ENCODE results near the gene GRIFIN. TPM values are rescaled to one million over a fixed set of nuclear protein-coding genes. Genes with fewer than 3 reads are reported as not detected.
"Not testable (repeated sequence)": the region's sequence is repeated elsewhere in the genome, so short reads cannot be mapped to it uniquely, and the experiment has no call there.

Gene GRIFIN
- total RNA-seq, 1 donor from 2014 or later, result not detected

DNA sequence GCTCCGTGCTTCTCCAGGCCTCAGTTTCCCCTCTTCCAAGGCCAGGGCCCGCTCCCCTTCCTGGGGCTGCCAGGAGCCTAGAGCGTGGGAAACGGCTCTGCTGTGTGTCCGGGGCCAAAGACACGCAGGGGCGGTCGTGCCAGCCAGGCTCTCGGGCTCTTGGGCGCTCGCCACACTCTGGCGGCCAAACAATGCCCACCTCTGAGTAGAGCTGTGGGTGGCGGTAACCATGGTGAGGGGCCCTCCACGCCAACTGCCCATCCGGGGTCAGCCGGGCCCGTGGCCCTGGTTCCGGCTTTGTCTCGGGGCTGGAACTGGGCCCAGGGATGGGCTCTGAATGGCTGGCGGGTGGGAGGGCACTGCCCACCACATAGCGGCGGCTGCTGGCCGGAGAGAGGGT, 16.0 kb downstream of the GRIFIN start:
- H2AFZ ChIP-seq (ENCODE audit: low read depth, low read length), result no peak overlapping the region
- peaks cover 6% of the 10 kb centered on the region for H3K9me3 Mint-ChIP-seq (ENCODE audit: unreplicated experiment)
- H3K36me3 ChIP-seq (ENCODE audit: insufficient read depth, low read length), result no peaks in the 10 kb centered on the region
- H4K20me1 ChIP-seq (ENCODE audit: insufficient read depth, low read length), result no peaks in the 10 kb centered on the region
- DNase-seq (ENCODE audit: low read depth) (no peak), FAIRE-seq (no peak)
- H3K4me2 ChIP-seq (ENCODE audit: low read length), result no peak overlapping the region
- no peaks in the 10 kb centered on the region for H3K36me3 Mint-ChIP-seq (ENCODE audit: low read depth, unreplicated experiment)
- H3K27me3 Mint-ChIP-seq (ENCODE audit: low read depth, unreplicated experiment), result no peaks in the 10 kb centered on the region
- H3K4me1 ChIP-seq (ENCODE audit: insufficient read depth, low read length), result peaks cover 12% of the 10 kb centered on the region
- no peak overlapping the region for H3K4me3 Mint-ChIP-seq (ENCODE audit: unreplicated experiment)
- H3K79me2 ChIP-seq (ENCODE audit: insufficient read depth, low read length), result no peaks in the 10 kb centered on the region
- no peak overlapping the region for H3K9ac ChIP-seq (ENCODE audit: low read length)
- H3K27ac Mint-ChIP-seq (ENCODE audit: unreplicated experiment), result no peak overlapping the region
- no peak overlapping the region for H3K4me3 ChIP-seq (ENCODE audit: insufficient read depth, low read depth, low read length)
- TF ChIP-seq, protein P1, sequence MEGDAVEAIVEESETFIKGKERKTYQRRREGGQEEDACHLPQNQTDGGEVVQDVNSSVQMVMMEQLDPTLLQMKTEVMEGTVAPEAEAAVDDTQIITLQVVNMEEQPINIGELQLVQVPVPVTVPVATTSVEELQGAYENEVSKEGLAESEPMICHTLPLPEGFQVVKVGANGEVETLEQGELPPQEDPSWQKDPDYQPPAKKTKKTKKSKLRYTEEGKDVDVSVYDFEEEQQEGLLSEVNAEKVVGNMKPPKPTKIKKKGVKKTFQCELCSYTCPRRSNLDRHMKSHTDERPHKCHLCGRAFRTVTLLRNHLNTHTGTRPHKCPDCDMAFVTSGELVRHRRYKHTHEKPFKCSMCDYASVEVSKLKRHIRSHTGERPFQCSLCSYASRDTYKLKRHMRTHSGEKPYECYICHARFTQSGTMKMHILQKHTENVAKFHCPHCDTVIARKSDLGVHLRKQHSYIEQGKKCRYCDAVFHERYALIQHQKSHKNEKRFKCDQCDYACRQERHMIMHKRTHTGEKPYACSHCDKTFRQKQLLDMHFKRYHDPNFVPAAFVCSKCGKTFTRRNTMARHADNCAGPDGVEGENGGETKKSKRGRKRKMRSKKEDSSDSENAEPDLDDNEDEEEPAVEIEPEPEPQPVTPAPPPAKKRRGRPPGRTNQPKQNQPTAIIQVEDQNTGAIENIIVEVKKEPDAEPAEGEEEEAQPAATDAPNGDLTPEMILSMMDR (IDR thresholded peaks at IDR 0.05; ENCODE audit: insufficient read depth, low read depth, low read length), result no peak
- no peak for TF ChIP-seq EZH2 (IDR thresholded peaks at IDR 0.05; ENCODE audit: insufficient read depth, low read length)
- no peak overlapping the region for H3K27ac ChIP-seq (ENCODE audit: low read depth, low read length)
- H3K4me1 Mint-ChIP-seq (ENCODE audit: low read depth, unreplicated experiment), result no peaks in the 10 kb centered on the region
- no peaks in the 10 kb centered on the region for H3K9me3 ChIP-seq (ENCODE audit: insufficient read depth, low read depth, low read length)
- no peaks in the 10 kb centered on the region for H3K27me3 ChIP-seq (ENCODE audit: insufficient read depth, low read length)

DNA sequence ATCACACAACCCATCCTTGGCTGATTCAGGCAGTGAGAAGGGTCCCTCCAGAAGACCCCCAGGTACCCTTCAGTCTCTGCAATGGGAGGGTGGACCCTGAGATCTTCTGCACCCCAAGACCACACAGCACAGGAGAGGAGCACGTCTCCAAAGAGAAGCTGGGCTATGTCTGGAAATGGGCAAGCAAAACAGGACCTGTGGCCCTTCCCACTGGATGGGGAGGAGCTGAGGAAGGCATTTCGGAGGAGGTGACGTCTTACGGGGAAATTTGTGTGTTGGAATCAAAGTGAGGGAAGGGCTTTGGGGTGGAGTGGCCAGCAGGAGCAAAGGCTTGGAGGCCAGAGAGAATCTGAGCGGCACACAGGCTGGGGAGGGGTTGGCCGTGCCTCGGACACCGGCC, 16.5 kb downstream of the GRIFIN start:
- Mint-ChIP-seq H3K36me3 (ENCODE audit: low read depth, unreplicated experiment) (no peaks in the 10 kb centered on the region), H3K27ac (ENCODE audit: unreplicated experiment) (no peak overlapping the region), H3K4me3 (ENCODE audit: unreplicated experiment) (no peak overlapping the region), H3K9me3 (ENCODE audit: unreplicated experiment) (peaks cover 8% of the 10 kb centered on the region), H3K4me1 (ENCODE audit: low read depth, unreplicated experiment) (no peaks in the 10 kb centered on the region), H3K27me3 (ENCODE audit: low read depth, unreplicated experiment) (no peaks in the 10 kb centered on the region)
- Histone ChIP-seq H3K9ac (ENCODE audit: low read length) (no peak overlapping the region), H3K9me3 (ENCODE audit: insufficient read depth, low read depth, low read length) (no peaks in the 10 kb centered on the region), H3K36me3 (ENCODE audit: insufficient read depth, low read length) (no peaks in the 10 kb centered on the region), H3K4me1 (ENCODE audit: insufficient read depth, low read length) (peaks cover 12% of the 10 kb centered on the region), H3K79me2 (ENCODE audit: insufficient read depth, low read length) (no peaks in the 10 kb centered on the region), H3K4me3 (ENCODE audit: insufficient read depth, low read depth, low read length) (no peak overlapping the region), H4K20me1 (ENCODE audit: insufficient read depth, low read length) (no peaks in the 10 kb centered on the region), H3K27ac (ENCODE audit: low read depth, low read length) (no peak overlapping the region), H2AFZ (ENCODE audit: low read depth, low read length) (no peak overlapping the region), H3K4me2 (ENCODE audit: low read length) (no peak overlapping the region), H3K27me3 (ENCODE audit: insufficient read depth, low read length) (no peaks in the 10 kb centered on the region)
- TF ChIP-seq, protein P1 (IDR thresholded peaks at IDR 0.05; ENCODE audit: insufficient read depth, low read depth, low read length), result no peak
- no peak for TF ChIP-seq EZH2 (IDR thresholded peaks at IDR 0.05; ENCODE audit: insufficient read depth, low read length)
- FAIRE-seq (no peak), DNase-seq (ENCODE audit: low read depth) (no peak)

DNA sequence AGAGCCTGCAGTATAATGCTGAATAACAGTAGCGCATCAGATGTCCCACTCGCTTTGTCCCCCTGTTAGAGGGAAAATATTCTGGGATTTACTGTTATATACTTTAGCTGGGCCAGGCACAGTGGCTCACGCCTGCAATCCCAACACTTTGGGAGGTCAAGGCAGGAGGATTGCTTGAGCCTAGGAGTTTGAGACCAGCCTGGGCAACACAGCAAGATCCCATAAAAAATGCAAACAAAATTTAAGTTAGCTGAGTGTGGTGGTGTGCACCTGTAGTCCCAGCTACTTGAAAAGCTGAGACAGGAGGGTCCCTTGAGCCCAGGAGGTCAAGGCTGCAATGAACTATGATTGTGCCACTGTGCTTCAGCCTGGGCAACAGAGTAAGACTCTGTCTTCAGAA, 22.3 kb downstream of the GRIFIN start:
- H3K9me3 ChIP-seq (ENCODE audit: insufficient read depth, low read depth, low read length); H3K4me1 Mint-ChIP-seq (ENCODE audit: low read depth, unreplicated experiment); H3K79me2 ChIP-seq (ENCODE audit: insufficient read depth, low read length); H3K4me1 ChIP-seq (ENCODE audit: insufficient read depth, low read length); FAIRE-seq; H4K20me1 ChIP-seq (ENCODE audit: insufficient read depth, low read length); H3K27me3 ChIP-seq (ENCODE audit: insufficient read depth, low read length); H3K4me3 Mint-ChIP-seq (ENCODE audit: unreplicated experiment); H3K4me2 ChIP-seq (ENCODE audit: low read length); H3K27me3 Mint-ChIP-seq (ENCODE audit: low read depth, unreplicated experiment); H3K27ac ChIP-seq (ENCODE audit: low read depth, low read length); H3K36me3 Mint-ChIP-seq (ENCODE audit: low read depth, unreplicated experiment); H3K27ac Mint-ChIP-seq (ENCODE audit: unreplicated experiment); H3K9ac ChIP-seq (ENCODE audit: low read length); H3K36me3 ChIP-seq (ENCODE audit: insufficient read depth, low read length); H3K9me3 Mint-ChIP-seq (ENCODE audit: unreplicated experiment); H3K4me3 ChIP-seq (ENCODE audit: insufficient read depth, low read depth, low read length); DNase-seq (ENCODE audit: low read depth); H2AFZ ChIP-seq (ENCODE audit: low read depth, low read length): not testable (repeated sequence)

Data from astrocyte (in vitro differentiated cells and primary cell).